GM12892 (cell line): ENCODE results near the gene NUP37. TPM values are rescaled to one million over a fixed set of nuclear protein-coding genes. Genes with fewer than 3 reads are reported as not detected.
"Not testable (repeated sequence)": the region's sequence is repeated elsewhere in the genome, so short reads cannot be mapped to it uniquely, and the experiment has no call there.

Experiments
- DNase-seq: peaks from one replicate; pipeline ENCODE4 v3.0.0; 2011; ENCODE audit not compliant: insufficient read length
- FAIRE-seq: peaks from 2 replicates; lab custom pipeline; 2011; peaks lifted over from hg19 to GRCh38; lab: Jason Lieb, UNC
- POLR2A ChIP-seq: IDR thresholded peaks from 2 replicates; pipeline ENCODE4 v1.6.1; 2011; ENCODE audit warnings: low read depth, low read length, control low read depth
- POLR2AphosphoS5 ChIP-seq: IDR thresholded peaks from 2 replicates; pipeline ENCODE4 v1.6.1; 2011; ENCODE audit warnings: low read depth, low read length, control low read depth
- TAF1 ChIP-seq: IDR thresholded peaks from 2 replicates; pipeline ENCODE4 v1.6.1; 2011; ENCODE audit warnings: low read depth, mild to moderate bottlenecking, control low read depth, low read length, borderline replicate concordance
- polyA plus RNA-seq: library from polyadenylated mRNA; unstranded; fragments of >200 nt; gene quantifications from one replicate; pipeline ENCODE4 v1.2.1, GENCODE V29; 2012; ENCODE audit warnings: missing spikeins, inconsistent platforms; ENCODE audit not compliant: missing spikeins

Gene NUP37, protein sequence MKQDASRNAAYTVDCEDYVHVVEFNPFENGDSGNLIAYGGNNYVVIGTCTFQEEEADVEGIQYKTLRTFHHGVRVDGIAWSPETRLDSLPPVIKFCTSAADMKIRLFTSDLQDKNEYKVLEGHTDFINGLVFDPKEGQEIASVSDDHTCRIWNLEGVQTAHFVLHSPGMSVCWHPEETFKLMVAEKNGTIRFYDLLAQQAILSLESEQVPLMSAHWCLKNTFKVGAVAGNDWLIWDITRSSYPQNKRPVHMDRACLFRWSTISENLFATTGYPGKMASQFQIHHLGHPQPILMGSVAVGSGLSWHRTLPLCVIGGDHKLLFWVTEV
- 64.0 TPM for polyA plus RNA-seq

DNA sequence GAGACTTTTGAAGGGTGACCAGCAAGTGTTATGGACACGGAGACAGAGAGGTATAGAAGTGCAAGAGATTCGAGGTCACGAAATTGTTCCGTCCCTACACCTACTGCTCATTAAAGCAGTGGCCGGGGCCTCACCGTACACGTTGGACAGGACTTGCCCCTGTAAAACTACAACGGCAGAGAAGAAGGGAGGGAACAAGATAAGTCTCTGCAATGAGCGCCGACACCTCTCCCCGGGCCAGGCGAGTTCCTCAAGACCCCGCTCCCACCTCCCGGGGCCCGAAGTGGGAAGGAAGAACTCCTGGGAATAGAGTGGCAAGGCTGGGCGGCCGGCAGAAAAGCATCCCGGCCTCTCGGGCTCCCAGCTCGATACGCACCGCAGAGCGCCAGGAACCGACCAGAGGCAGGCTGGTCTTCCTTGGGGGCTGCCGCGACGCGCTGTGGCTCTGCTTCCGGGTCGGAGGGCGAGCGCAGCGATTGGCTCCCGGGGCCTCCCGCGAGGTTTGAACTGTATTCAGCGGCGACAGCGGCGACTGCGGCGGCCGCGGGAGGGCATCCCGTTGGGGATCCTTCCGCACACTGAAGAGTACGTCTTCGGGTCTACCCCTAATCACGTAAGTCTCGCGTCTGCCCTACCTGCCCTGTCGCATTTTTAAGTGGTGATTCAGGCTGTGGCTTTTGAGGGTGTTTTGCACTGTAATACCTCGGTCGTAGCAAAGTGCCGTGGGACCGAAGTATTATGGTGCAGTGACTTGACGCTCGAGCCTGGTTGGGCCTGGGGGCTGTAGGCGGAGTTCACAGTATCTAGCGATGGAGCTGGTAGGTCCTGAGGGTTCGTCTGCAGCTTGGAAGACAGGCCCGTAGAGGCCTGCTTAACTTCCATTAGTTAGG is at the start of gene NUP37, which contains the start of gene PARPBP:
Gene NUP37, minus strand, starts transcription at position 441 of the 890 bp plus-strand sequence. CDS start 1,596 bp downstream, outside the sequence.
Gene PARPBP, plus strand, starts transcription at position 510 of the 890 bp plus-strand sequence. CDS start 3,706 bp downstream, outside the sequence.
- FAIRE-seq (peak; percentile 95), DNase-seq (peak; percentile 75)
- TF ChIP-seq POLR2AphosphoS5 (peak; percentile 80), TAF1 (peak; percentile 92), POLR2A (peak; percentile 93)

DNA sequence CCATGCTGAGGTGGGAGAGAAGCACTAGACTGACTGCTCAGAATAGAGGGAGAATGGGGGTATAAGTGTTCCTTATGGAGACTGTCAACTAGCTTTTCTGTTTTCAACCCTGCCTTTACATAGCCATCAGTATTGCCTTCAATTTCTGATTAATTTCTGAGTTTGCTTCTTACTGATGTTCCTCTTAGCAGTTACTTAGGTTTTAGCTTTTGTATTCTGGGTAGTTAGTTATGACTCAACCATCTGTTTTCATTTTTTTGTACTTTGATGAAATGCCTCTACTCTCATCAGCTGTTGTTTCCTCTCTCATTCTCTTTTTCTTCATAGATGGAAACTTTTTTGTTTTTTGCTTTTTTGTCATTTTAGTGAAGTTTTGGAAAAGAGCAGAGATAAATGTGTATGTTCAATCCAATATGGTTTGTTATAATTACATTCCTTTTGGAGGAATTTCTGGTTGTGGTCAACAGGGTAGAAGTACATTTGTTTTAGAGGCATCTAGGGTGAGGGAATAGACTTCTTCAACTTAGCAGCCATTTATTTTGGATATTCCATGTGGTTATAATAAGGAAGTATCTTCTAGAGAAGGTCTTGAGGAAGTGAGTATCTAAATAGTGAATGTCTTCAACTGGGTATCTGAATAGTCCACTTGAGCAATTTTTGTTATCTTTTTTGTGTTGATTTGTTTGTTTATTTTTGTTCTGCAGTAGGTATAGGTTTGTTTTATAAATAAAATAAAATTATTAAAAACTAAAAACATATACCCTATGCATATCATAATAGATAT is 48.1 kb upstream of the NUP37 start:
- no peak for TF ChIP-seq POLR2AphosphoS5
- no peak for TF ChIP-seq POLR2A
- TF ChIP-seq TAF1, result no peak
- peak; percentile 44 for FAIRE-seq
- no peak for DNase-seq

DNA sequence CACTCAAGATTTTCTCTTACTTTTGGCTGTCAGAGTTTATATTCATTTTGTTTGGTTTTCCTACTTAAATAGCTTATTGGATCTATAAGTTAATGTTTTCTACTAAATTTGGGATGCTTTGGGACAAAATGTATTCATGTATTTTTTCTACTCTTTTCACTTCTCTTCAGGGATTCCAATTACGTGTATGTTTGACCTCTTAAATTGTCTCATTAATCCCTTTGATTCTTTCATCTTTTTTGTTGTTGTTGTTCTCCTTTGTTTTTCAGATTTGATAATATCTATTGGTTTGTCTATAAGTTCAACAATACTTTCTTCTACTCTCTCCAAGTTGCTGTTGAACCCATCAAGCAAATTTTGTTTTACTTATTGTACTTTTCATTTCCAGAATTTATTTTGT is 43.5 kb upstream of the NUP37 start:
- FAIRE-seq (no peak), DNase-seq (no peak)
- TF ChIP-seq POLR2A (no peak), TAF1 (no peak), POLR2AphosphoS5 (no peak)

DNA sequence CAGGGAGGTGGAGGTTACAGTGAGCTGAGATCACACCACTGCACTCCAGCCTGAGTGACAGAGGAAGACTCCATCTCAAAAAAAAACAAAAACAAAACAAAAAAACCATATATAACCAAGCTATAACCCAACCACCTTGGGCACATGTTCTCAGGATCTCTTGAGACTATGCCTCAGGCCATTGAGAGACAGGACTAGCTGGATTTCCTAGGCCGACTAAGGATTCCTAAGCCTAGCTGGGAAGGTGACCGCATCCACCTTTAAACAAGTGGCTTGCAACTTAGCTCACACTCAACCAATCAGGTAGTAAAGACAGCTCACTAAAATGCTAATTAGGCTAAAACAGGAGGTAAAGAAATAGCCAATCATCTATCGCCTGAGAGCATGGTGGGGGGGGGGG is 35.3 kb upstream of the NUP37 start:
- FAIRE-seq, DNase-seq: not testable (repeated sequence)

DNA sequence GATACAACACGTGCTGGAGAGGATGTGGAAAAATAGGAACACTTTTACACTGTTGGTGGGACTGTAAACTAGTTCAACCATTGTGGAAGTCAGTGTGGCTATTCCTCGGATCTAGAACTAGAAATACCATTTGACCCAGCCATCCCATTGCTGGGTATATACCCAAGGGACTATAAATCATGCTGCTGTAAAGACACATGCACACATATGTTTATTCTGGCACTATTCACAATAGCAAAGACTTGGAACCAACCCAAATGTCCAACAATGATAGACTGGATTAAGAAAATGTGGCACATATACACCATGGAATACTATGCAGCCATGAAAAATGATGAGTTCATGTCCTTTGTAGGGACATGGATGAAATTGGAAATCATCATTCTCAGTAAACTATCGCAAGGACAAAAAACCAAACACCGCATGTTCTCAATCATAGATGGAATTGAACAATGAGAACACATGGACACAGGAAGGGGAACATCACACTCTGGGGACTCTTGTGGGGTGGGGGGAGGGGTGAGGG is 27.2 kb upstream of the NUP37 start:
- FAIRE-seq, DNase-seq: not testable (repeated sequence)

DNA sequence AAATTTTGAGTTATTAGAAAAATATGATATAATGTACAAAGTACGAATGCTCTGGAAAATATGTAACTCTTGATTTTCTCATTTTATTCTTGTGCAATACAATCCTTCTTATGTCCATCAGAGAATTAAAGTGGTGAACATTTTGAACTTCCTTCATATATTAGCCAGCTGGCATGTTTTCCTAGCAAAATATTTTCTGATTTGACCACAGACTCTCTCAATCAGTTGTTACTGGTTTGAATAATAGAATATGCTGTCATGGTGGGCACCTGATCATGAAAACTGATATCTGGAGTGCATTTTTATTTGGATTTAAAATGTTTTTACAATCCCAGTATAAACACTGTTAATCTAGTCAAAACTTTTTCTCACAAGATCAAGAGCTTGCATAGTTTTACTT is 24.3 kb upstream of the NUP37 start:
- FAIRE-seq (no peak), DNase-seq (no peak)
- TF ChIP-seq POLR2A (no peak), TAF1 (no peak), POLR2AphosphoS5 (no peak)

DNA sequence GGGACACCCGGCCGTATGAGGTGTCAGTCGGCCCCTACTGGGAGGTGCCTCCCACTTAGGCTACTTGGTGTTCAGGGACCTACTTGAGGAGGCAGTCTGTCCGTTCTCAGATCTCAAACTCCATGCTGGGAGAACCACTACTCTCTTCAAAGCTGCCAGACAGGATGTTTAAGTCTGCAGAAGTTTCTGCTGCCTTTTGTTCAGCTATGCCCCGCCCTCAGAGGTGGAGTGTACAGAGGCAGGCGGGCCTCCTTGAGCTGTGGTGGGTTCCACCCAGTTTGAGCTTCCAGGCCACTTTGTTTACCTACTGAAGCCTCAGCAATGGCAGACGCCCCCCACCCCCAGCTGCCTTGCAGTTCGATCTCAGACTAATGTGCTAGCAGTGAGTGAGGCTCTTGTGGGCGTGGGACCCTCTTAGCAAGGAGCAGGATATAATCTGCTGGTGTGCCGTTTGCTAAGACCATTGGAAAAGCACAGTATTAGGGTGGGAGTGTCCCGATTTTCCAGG is 23.0 kb upstream of the NUP37 start:
- FAIRE-seq, DNase-seq: not testable (repeated sequence)

DNA sequence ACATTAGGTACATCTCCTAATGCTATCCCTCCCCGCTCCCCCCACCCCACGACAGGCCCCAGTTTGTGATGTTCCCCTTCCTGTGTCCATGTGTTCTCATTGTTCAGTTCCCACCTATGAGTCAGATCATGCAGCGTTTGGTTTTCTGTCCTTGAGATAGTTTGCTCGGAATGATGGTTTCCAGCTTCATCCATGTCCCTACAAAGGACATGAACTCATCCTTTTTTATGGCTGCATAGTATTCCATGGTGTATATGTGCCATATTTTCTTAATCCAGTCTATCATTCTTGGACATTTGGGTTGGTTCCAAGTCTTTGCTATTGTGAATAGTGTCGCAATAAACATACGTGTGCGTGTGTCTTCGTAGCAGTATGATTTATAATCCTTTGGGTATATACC is 17.7 kb upstream of the NUP37 start:
- FAIRE-seq, DNase-seq: not testable (repeated sequence)

DNA sequence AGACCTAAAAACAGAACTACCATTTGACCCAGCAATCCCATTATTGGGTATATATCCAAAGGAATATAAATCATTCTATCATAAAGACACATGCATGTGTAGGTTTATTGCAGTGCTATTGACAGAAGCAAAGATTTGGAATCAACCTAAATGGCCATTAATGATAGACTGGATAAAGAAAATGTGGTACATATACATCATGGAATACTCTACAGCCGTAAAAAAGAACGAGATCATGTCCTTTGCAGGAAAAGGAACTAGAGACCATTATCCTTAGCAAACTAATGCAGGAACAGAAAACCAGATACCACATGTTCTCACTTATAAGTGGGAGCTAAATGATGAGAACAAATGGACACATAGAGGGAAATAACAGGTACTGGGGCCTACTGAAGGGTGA is 11.5 kb upstream of the NUP37 start:
- FAIRE-seq, DNase-seq: not testable (repeated sequence)

DNA sequence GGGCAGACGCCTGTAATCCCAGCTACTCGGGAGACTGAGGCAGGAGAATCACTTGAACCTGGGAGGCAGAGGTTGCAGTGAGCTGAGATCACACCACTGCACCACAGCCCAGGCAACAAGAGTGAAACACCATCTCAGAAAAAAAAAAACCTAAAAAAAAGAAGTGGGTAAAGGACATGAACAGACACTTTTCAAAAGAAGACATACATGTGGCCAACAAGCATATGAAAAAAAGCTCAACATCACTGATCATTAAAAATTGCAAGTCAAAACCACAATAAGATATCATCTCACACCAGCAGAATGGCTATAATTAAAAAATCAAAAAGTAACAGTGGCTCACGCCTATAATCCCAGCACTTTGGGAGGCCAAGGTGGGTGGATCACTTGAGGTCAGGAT is 10.8 kb upstream of the NUP37 start:
- not testable (repeated sequence) for DNase-seq

DNA sequence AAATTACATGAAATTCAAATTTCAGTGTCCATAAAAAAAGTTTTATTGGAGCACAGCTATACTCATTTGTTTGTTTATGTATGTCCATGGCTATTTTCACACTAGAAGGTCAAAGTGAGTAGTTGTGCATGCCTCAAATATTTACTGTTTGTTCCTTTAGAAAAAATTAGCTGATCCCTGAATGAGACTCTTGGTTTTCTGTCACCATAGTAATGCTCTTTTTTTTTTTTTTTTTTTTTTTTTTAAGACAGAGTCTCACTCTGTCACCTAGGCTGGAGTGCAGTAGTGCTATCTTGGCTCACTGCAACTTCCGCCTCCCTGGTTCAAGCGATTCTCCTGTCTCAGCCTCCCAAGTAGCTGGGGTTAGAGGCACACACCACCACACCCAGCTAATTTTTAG is 1.4 kb upstream of the NUP37 start:
- FAIRE-seq, DNase-seq: not testable (repeated sequence)

More for the DNA sequence above, 10.8 kb upstream of the NUP37 start:
- FAIRE-seq, result not testable (repeated sequence)

DNA sequence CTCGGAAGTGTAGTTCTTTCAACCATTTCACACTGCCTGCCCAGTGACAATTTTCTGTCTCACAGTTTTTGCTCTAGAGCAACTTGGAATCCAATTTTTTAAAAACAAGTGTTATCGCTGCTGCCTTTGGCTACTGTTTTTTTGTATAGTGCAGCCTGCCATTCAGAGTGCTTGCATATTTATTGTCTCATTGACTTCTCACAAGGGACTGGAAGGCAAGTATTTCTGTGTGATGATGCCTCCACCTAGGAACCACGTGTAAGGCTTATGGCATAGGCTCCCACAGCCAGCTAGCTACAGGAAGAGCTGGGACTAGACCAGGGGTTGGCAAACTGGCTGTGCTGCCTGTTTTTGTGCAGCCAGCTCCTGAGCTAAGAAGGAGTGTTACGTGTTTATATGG is 972 bp upstream of the NUP37 start:
- FAIRE-seq (no peak), DNase-seq (no peak)
- TF ChIP-seq TAF1 (no peak), POLR2A (no peak), POLR2AphosphoS5 (no peak)

DNA sequence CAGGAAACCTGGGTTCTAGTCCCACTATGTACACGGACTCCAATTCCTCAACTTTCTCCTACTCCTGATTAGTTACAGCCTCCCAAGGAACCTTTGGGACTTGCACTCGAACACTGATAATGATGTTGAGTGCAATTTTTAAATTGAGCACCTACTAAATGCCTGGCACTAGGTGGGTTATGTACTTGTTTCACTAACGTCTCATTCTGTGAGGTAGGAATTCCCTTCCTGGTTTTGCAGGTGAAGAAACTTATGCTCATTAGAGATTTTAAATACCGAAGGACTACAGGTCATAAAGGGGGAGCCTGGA is 605 bp upstream of the NUP37 start:
- FAIRE-seq, result no peak
- no peak for DNase-seq
- TF ChIP-seq TAF1, result no peak
- TF ChIP-seq POLR2A, result no peak
